Suprapubic skin (tissue), 3 donors: Measurements from ENCODE around the gene AMPD2.

Experiments used
- EP300 ChIP-seq: sonication (generic); formaldehyde crosslinking; IDR thresholded peaks from one replicate; pipeline ENCODE4 v1.6.1; 2017; ENCODE audit warnings: antibody characterized with exemption
- TF ChIP-seq, protein P1 (sequence below), 2 donors: fragments of 200-600 bp in 1 of 2; fragments of 450-650 bp in 1 of 2; sonication (generic) in 1 of 2; IDR thresholded peaks; one replicate each; pipeline ENCODE4 v1.5.1; 2016 to 2019; ENCODE audit warnings: antibody characterized with exemption in 2 of 2, mild to moderate bottlenecking in 1 of 2, moderate library complexity in 1 of 2

DNA sequence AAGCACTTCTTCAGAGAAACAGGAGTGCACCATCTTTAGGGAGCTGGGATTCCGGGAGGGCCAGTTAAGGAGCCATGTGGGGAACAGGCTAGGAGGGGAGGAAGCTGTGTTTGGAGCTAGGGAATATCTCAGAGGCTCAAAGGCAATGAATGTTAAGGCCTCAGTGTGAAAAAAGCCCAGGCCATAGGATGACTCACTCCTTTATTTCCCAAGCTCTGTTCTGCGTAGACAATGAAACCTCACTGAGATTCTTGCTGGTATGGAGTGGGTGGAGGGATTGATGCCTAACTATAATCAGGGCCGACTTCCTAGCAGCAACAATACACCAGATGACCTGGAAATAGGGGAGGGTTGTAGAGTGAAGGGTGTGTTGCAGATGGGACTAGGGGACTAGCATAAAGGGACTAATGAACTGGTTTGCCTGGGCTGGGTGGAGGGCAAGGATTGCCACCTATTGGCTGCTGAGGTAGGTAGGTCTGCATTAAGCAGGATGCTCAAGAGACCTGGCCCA lies 2.3 kb upstream of the AMPD2 start:
- TF ChIP-seq, protein P1, sequence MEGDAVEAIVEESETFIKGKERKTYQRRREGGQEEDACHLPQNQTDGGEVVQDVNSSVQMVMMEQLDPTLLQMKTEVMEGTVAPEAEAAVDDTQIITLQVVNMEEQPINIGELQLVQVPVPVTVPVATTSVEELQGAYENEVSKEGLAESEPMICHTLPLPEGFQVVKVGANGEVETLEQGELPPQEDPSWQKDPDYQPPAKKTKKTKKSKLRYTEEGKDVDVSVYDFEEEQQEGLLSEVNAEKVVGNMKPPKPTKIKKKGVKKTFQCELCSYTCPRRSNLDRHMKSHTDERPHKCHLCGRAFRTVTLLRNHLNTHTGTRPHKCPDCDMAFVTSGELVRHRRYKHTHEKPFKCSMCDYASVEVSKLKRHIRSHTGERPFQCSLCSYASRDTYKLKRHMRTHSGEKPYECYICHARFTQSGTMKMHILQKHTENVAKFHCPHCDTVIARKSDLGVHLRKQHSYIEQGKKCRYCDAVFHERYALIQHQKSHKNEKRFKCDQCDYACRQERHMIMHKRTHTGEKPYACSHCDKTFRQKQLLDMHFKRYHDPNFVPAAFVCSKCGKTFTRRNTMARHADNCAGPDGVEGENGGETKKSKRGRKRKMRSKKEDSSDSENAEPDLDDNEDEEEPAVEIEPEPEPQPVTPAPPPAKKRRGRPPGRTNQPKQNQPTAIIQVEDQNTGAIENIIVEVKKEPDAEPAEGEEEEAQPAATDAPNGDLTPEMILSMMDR (IDR thresholded peaks at IDR 0.05): no peak
- TF ChIP-seq EP300: no peak
